Stimulated activated CD4-positive, alpha-beta T cell treated with anti-CD3 and anti-CD28 coated beads, Interleukin-12 subunit alpha, Interleukin-12 subunit beta, amount 100 ng/mL, for 24 hours (primary cell): ENCODE measurements around the gene NECAB2.

Experiments
- DNase-seq, 2 experiments: peaks; one replicate each; pipeline ENCODE4 v3.0.0-alpha.2; 2020; ENCODE audit warnings: low read depth in 2 of 2

Gene NECAB2

DNA sequence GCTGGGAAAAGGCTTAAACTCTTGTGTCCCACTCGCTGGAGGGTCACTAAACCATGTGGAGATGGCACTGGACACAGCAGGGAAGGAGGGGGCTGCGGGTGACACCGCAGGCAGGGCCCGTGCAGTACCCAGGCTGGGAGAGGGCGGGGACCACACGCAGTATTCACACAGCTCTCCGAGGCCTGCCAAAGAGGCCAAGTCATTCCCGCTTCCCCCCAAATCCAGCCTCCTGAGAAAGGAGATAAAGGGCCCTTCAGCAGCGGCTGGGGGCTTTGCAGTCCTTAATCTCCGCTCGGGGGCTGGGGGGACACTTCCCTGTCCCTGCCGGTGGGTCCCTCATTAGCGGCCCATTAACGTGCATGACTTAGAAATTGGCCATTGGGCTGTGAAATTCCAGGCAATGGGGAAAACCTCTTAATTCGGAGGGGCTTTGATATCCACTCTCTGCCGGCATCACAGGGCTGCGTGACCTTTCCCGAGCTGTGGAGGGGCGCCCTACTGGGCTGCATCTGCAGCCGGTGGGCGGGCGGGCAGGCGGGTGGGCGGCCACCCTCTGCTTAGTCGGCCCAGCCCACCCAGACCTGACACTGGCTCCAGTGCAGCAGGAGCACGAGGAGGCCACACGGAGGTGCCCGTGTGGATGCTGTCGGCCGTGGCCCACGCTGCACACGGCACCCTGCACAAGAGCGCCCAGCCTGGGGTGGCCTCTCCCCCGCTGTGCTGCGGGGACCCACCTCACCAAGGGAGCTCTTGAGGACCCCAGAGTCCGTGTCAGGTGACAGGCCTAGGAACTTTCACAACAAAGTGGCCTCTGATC lies 77.2 kb downstream of the NECAB2 start:
- DNase-seq = no peak

DNA sequence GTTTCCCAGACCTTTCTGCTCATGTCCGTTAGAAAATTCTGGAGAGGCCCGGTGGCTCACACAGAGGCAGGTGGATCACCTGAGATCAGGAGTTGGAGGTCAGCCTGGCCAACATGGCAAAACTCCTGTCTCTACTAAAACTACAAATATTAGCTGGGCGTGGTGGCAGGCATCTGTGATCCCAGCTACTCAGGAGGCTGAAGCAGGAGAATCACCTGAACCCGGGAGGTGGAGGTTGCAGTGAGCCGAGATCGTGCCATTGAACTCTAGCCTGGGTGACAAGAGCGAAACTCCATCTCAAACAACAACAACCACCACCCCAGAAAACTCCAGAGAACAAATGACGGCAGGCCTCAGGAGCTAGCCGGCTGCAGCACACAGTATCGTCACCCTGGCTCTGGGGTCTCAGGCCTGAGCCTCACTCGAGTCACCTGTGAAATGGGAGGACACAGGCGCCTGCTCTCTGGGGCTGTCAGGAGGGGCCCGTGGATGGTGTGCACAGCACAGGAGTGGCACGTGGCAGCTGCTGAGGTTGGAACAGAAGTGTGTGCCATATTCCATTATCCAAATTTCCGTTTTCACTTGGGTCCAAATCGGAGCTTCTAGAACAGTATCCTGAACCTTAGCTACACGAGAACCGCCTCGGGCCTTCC lies 77.9 kb downstream of the NECAB2 start:
- no peak for DNase-seq

DNA sequence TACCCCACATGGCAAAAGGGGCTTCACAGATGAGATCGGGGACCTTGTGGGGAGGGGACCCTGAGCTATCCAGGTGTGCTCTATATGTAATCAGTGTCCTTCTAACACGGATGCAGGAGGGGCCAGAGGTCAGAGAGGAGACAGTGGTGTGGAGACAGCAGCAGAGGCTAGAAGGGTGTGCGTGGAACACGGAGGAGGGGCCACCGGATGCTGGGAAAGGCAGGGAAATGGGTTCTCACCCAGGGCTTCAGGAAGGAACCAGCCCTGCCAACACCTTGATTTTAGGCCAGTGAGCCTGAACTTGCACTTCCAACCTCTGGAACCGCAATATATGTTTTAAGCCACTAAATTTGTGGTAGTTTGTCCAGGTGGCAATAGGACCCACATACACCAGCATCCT lies 79.2 kb downstream of the NECAB2 start:
- DNase-seq = no peak

DNA sequence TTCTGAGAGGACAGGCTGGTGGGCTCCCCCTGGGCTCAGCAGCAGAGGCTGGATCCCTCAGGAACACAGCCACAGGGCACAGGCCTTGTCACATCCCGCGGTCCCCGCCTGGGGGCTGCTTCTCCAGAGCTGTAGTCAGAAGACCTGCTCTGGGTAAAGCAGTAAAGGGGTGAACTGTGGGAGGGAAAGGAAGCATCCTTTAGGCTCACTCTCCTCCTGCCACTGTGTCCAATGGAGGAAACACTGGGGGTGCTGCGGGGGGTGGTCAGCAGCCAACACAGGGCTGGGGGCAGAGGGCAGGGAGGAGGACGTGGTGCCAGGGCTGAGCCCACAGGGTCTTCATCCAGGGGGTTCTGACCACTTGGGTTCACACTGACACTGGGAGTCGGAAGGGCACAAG lies 79.6 kb downstream of the NECAB2 start:
- no peak for DNase-seq

DNA sequence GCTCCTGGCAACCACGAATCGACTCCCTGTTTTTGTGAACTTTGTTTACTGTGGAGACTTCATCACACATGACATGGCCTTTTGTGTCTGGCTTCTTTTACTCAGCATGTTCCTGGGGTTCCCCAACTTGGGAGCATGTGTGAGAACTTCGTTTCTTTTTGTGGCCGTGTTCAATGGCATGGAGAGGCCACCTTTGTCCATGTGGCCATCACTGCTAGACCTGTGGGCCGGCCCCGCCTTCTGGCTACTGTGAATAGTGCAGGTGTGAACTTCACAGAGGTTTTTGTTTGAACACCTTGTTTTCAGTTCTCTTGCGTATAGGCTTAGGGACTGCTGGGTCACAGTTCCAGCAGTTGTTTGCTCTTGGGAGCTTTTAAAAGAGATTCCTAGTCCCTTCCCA lies 80.2 kb downstream of the NECAB2 start:
- DNase-seq = no peak

DNA sequence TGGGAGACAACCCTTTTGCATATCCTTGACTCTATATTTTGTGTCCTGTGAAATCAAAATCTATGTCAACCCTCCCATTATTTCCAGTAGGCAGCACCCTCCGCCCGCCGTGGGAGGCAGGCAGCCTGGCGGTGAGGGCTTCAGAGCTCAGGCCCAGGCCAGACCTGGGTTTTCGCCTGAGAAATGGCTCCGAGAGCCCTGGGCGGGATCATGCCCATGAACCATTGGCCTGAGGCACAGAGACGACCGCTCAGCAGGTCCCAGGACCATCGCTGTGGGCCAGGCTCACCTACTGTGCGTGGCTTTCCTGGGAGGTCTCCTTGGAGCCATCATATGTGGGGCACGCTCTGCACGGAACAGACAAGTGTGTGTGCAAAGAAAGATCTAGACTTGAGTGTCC lies 80.8 kb downstream of the NECAB2 start:
- no peak for DNase-seq

DNA sequence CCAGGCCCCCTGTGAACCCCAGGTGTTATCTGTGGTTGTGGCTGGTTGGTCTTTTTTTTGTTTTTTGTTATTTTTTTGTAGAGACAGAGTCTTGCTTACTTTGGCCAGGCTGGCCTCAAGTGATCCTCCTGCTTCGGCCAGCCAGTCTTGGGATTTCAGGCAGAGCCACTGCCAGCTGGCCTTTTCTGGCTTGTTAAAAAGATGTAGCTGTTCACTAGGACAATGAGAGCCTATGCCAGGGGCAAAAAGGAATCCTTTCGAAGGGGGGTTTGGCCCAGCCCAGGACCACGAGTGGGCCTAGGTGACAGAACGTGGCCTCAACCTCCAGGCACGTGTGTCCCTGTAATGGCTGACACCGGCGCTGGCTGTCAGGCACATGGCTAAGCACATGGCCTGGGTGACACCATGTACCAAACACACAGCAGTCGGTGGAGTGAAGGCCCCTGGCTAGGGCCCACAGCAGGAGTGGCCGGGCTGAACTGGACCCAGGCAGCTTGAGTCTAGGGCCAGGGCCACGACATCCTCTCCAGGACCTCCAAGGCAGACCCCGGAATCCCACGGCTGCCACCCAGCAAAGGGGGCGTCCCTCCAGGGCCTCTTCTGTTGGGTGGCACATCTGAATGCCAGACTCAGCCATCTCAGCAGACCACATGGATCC lies 81.5 kb downstream of the NECAB2 start:
- DNase-seq = no peak

DNA sequence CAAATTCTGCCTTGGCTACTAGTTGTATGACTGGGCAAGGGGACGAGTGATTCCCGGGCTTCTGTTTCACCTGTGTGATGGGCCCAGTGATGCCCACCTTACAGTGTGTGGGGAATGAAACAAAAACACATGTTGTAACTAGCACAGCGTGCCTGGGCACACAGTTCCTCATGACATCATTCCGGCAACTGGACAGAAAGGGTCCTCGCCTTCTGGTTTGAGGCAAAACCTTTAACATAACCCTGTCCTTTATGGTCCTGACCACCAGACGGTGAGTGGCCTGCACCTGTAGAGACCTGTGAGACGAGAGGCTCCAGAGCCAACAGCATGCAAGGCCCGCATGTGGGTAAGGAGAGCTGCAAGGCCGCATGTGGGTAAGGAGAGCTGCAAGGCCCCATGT lies 82.3 kb downstream of the NECAB2 start:
- no peak for DNase-seq

DNA sequence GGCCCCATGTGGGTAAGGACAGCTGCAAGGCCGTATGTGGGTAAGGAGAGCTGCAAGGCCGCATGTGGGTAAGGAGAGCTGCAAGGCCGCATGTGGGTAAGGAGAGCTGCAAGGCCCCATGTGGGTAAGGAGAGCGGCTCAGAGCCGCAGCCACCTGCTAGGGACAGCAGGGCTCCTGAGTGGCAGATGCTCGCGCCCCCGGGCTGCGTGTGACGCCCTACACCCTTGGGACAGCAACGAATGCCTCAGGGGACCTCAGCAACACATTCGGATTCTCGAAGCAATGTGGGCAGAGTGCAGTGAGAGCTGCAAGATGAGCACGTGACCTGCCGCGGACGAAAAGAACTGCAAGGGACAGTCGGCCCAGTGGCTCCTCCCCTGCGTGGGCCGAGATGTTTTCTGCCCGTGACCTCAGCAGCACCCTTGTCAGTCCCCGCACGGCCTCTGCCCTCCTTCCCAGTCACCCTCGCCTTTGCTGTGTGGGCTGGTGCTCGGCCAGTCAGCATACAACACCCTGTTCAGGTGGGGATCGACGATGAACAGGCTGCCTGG lies 84.1 kb downstream of the NECAB2 start:
- DNase-seq = no peak
